Vagina (tissue), 2 donors: Measurements from ENCODE around the gene TARDBP. TPM values are rescaled to one million over a fixed set of nuclear protein-coding genes. Genes with fewer than 3 reads are reported as not detected.

Experiments
- DNase-seq, 2 donors: peaks; one replicate each; pipeline ENCODE4 v3.0.0-alpha.2; 2017; ENCODE audit errors: extremely low spot score in 2 of 2
- H3K27ac ChIP-seq: fragments of 200-600 bp; sonication (generic); one replicate; pipeline ENCODE4 v1.5.1; 2019
- H3K27me3 ChIP-seq: fragments of 200-600 bp; sonication (generic); one replicate; pipeline ENCODE4 v1.5.1; 2019
- H3K36me3 ChIP-seq, 2 donors: fragments of 200-600 bp; sonication (generic); one replicate each; pipeline ENCODE4 v1.5.1; 2017 to 2019
- H3K4me1 ChIP-seq: fragments of 200-600 bp; sonication (generic); one replicate; pipeline ENCODE4 v1.5.1; 2019
- H3K4me3 ChIP-seq, 2 donors: fragments of 200-600 bp; sonication (generic); 1 replicate in 1 of 2; 2 replicates in 1 of 2; pipeline ENCODE4 v1.5.1; 2016 to 2019
- H3K9me3 ChIP-seq: fragments of 200-600 bp; sonication (generic); one replicate; pipeline ENCODE4 v1.5.1; 2019
- CTCF ChIP-seq, 3 experiments: fragments of 450-650 bp in 2 of 3; fragments of 200-600 bp in 1 of 3; sonication (generic) in 1 of 3; IDR thresholded peaks; one replicate each; pipeline ENCODE4 v1.5.1; 2017 to 2019; ENCODE audit warnings: antibody characterized with exemption in 3 of 3, mild to moderate bottlenecking in 2 of 3, moderate library complexity in 2 of 3
- POLR2A ChIP-seq, 2 donors: fragments of 450-650 bp; IDR thresholded peaks; one replicate each; pipeline ENCODE4 v1.6.1; 2017; ENCODE audit warnings: antibody characterized with exemption in 2 of 2, mild to moderate bottlenecking in 2 of 2, moderate library complexity in 2 of 2
- POLR2AphosphoS5 ChIP-seq, 2 donors: sonication (generic); formaldehyde crosslinking; IDR thresholded peaks; one replicate each; pipeline ENCODE4 v1.9.0; 2017; ENCODE audit warnings: antibody characterized with exemption in 2 of 2, mild to moderate bottlenecking in 2 of 2, low read depth in 1 of 2; ENCODE audit not compliant: insufficient read depth in 1 of 2
- intact Hi-C: fragments of 100-400 bp; cut with DNase I; formaldehyde crosslinking; loops from one replicate; pipeline ENCODE4 v1.15.1; 2023
- total RNA-seq: library from RNA; depleted of rRNA; stranded (reverse); fragments of >200 nt; gene quantifications from one replicate; pipeline ENCODE4 v1.2.3, GENCODE V29; 2016

TARDBP gene
- total RNA-seq, 1 donor from 2014 or later, result 213 TPM

GRCh38 chr1:11067716-11068599, 55.5 kb downstream of the TARDBP start:
- Histone ChIP-seq H3K4me1 (no peaks in the 10 kb centered on the region), H3K36me3 (peaks cover 0 to 75% of the 10 kb centered on the region in 2 donors), H3K27me3 (no peaks in the 10 kb centered on the region), H3K4me3 (no peak overlapping the region), H3K27ac (no peak overlapping the region), H3K9me3 (no peaks in the 10 kb centered on the region)
- TF ChIP-seq CTCF (IDR thresholded peaks at IDR 0.05) (no peak), POLR2A (IDR thresholded peaks at IDR 0.05) (no peak), POLR2AphosphoS5 (IDR thresholded peaks at IDR 0.05; ENCODE audit: insufficient read depth in 1 of 2, low read depth in 1 of 2) (no peak)
- no peak for DNase-seq
- intact Hi-C loops, result no loop called here

- H3K9me3 ChIP-seq, result no peaks in the 10 kb centered on the region
Observed at GRCh38 chr1:11068600-11069473, 56.4 kb downstream of the TARDBP start.

GRCh38 chr1:11070876-11071275, 58.4 kb downstream of the TARDBP start:
- Histone ChIP-seq H3K36me3 (peaks cover 0 to 92% of the 10 kb centered on the region in 2 donors), H3K9me3 (no peaks in the 10 kb centered on the region), H3K4me3 (no peak overlapping the region), H3K4me1 (no peaks in the 10 kb centered on the region), H3K27me3 (no peaks in the 10 kb centered on the region), H3K27ac (no peak overlapping the region)
- DNase-seq, result no peak
- TF ChIP-seq POLR2AphosphoS5 (IDR thresholded peaks at IDR 0.05; ENCODE audit: insufficient read depth in 1 of 2, low read depth in 1 of 2) (no peak), POLR2A (IDR thresholded peaks at IDR 0.05) (no peak), CTCF (IDR thresholded peaks at IDR 0.05) (no peak)
- intact Hi-C loops, result no loop called here

More at GRCh38 chr1:11068600-11069473, 56.4 kb downstream of the TARDBP start:
- intact Hi-C loops, result no loop called here
- Histone ChIP-seq H3K4me3 (no peak overlapping the region), H3K4me1 (no peaks in the 10 kb centered on the region), H3K36me3 (peaks cover 0 to 83% of the 10 kb centered on the region in 2 donors), H3K27me3 (no peaks in the 10 kb centered on the region), H3K27ac (no peak overlapping the region)
- DNase-seq, result no peak
- TF ChIP-seq CTCF (IDR thresholded peaks at IDR 0.05) (no peak), POLR2AphosphoS5 (IDR thresholded peaks at IDR 0.05; ENCODE audit: insufficient read depth in 1 of 2, low read depth in 1 of 2) (no peak), POLR2A (IDR thresholded peaks at IDR 0.05) (no peak)

GRCh38 chr1:11071463-11072215, 59.2 kb downstream of the TARDBP start:
- no peak for TF ChIP-seq CTCF (IDR thresholded peaks at IDR 0.05)
- TF ChIP-seq POLR2AphosphoS5 (IDR thresholded peaks at IDR 0.05; ENCODE audit: insufficient read depth in 1 of 2, low read depth in 1 of 2), result no peak
- TF ChIP-seq POLR2A (IDR thresholded peaks at IDR 0.05), result no peak
- intact Hi-C loops, result no loop called here
- no peaks in the 10 kb centered on the region for H3K9me3 ChIP-seq
- no peak for DNase-seq
- peaks cover 0 to 92% of the 10 kb centered on the region in 2 donors for H3K36me3 ChIP-seq
- H3K4me3 ChIP-seq, result no peak overlapping the region
- H3K27me3 ChIP-seq, result no peaks in the 10 kb centered on the region
- no peaks in the 10 kb centered on the region for H3K4me1 ChIP-seq
- H3K27ac ChIP-seq, result no peak overlapping the region
